Fibroblast of gingiva (primary cell): ENCODE data around the gene PDCL2.
A peak's percentile ranks its signal among the peaks of the same experiment; 100 is the strongest.
"Not testable (repeated sequence)": the region's sequence is repeated elsewhere in the genome, so short reads cannot be mapped to it uniquely, and the experiment has no call there.

Experiments used
- DNase-seq: peaks from one replicate; pipeline ENCODE4 v3.0.0-alpha.2; 2011; ENCODE audit warnings: low read depth

The PDCL2 gene, protein sequence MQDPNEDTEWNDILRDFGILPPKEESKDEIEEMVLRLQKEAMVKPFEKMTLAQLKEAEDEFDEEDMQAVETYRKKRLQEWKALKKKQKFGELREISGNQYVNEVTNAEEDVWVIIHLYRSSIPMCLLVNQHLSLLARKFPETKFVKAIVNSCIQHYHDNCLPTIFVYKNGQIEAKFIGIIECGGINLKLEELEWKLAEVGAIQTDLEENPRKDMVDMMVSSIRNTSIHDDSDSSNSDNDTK

DNA sequence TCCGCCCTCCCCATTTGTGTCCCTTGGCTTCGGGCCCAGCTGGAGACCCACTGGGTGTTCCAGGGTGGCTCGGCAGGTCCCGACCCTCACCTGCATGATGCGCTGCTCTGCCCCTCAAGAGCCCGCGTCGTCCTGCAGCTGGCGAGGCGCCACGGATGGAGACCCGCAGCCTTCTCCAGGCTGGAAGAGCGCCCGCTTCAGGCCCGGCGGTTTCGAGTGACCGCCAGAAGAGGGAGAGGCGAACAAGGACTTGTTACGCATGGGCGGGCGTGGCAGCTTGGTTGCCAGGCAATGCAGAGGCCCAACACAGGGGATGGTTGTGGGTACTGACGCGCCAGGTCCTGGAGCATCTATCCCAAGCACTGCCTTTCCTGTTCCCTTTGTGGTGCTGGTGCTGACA, at the start of gene PDCL2:
TSS of gene PDCL2 (minus strand) at position 232 of the 400 bp plus-strand sequence. CDS start at position 96, 136 bp downstream.
- no peak for DNase-seq

DNA sequence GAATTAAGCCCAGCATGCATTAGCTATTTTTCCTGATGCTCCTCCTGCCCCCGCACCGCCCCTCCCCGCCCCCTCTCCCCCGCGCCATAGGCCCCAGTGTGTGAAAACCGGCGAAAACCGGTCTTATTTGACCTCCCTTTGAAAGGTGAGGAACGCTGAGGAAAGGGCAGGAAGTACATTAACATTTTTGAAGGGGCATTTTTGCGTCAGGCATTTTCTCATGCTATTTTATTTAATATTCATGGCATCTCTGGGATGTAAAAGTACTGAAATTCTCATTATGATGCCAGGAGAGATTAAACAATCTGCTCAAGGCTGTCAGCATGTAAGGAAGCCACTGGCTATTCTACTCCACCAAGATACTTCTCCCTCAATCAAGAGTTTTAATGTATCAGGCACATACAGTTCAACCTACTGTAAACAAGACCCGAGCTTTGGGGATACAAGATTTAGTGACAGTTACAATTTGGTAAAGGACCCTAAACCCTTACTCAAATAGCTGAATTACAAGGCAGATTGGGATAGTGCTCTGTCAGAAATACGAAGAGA, 45.3 kb upstream of the PDCL2 start:
- no peak for DNase-seq

DNA sequence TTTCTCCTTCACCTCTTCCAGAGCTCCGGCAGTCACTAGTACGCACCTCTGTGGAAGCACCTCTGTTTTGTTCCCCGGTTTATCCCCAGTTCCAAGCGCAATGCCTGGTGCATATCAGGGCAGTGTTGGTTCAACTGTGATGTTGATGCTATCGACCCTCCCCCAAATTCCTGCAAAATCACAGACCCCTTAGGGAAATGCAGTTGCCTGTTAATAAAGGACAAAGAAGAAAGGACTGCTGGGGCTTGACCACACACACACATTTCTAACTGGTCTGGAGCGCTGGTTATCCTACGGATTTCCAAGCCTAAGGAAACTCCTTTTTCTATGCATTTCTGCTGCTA, 44.6 kb upstream of the PDCL2 start:
- no peak for DNase-seq

DNA sequence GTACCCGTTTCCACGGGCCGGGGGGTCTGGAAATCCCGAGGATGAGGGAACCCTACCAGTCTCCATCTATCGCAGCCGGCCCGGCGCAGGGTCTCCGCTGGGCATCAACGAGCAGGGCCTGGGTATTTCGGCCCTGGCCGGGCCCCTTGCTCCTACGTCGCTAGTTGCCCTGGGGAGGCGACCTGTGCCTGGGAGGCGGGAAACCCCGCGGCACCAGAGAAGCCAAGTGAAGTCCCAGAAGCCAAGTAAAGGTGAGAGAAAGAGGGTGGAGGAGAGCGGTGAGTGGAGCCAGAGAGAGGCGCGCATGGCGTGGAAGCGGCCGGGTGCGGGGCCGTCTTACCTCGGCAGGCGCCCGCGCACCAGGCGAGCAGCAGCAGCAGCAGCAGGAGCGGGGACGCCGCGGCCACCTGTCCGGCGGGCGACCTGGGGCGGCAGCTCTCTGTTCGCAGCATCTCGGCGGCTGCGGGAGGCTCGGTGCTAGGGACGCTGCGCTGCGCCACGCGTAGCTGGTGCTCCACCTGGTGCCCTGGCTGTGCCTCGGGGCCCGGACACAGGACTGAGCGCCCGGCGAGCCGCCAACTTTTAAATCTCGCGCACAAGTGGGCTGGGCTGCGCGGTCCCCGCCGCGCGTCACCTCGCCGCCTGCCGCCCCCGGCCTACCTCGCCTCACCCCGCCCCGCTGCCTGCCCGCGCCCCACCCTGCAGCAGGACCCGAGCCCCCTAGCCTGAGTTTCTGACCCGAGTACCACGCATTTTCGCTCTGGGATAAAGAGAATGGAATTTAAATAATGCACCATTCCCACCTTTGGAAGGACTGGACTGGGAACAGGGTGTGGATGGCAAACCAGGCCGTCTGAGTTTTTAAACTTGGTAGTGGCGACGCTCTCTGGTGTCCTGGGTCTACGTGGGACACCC, 44.0 kb upstream of the PDCL2 start, which contains the start of gene NMU:
TSS of gene NMU (minus strand) at position 558 of the 915 bp plus-strand sequence. CDS start at position 452, 106 bp downstream.
- no peak for DNase-seq

DNA sequence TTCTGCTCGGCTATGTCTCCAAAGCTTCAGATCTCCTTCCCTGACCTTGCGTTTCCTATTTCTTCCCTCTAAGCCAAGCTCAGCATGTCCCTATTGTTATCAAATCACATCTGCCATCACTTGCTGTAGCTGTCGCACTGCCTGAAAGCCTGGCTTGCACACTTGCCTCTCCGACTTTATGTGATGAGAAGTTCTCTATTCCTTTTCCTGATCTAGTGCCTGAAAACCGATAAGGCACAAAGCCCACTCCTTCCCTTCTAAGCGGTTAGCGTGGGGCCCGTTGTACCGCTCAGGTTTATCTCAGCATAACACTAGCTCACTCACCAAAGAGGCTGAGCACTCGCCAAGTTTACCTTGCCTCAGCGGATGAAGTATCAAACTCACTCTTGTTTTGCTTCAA, 43.2 kb upstream of the PDCL2 start:
- DNase-seq, result no peak

DNA sequence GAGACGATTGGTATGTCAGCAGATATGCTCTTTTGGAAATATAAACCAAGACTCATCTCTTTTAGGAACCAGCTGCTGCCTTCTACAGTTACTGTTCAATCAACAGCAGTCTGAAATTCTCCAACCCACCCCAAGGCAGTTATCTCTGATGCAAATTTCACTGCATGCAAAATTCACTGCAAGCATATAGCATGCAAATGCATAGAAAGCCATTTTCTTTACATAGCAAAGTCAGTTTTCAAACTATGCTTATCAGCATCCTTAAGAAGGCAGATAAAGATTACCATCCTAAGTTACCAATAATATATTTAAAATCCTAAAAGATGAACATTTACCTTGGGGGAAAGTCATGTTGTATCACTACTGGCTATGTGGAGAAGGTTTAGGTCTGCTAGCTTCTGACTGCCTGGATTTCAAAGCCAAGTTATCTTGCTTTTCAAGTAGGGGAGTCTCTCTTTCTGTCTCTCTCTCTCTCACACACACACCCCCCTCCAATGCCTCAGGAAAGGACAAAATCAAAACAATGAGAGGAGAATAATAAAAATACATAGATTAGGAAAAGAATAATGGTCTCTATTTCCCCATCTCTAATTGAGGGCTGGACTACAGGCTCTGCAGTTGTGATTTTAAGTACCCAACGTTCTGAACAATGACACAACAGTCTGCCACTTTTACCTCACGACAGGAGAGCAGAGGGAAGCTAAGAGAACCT, 42.5 kb upstream of the PDCL2 start:
- DNase-seq, result no peak

DNA sequence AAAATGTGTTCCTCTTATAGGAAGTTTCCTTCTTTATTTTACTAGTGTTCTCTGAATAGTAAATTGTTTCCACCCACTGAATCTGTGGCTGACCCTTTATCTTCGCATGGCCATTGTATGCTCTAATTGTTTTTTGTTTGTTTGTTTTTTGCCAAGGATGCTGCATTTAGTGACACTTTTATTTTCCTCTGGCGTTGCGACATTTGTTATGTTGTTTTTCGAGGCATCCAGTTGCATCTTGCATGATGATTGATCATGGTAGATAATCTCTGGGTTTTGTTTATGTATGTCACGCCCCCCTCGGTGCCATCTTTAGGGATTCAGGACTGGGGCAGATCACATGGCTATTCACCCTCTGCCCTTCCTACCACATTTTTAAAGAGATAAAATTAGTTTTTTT, 41.9 kb upstream of the PDCL2 start:
- DNase-seq, result no peak

DNA sequence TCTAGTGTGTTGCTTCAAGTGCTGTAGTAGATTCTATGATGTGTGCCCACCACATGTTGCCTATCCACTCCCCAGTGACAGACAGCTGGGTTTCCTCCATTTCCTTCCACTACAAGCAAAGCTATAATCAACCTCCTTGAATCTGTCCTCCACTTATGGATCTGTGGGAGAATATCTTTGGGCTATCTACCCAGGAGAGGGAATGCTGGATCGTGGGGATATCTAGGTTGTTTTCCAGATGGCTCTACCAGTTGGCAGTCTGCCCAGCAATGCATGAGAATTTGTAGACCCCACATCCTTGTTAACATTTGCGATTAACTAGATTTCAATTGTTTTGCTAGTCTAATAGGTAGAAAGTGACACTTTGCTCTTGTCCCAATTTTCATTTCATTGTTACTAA, 33.8 kb upstream of the PDCL2 start:
- no peak for DNase-seq

DNA sequence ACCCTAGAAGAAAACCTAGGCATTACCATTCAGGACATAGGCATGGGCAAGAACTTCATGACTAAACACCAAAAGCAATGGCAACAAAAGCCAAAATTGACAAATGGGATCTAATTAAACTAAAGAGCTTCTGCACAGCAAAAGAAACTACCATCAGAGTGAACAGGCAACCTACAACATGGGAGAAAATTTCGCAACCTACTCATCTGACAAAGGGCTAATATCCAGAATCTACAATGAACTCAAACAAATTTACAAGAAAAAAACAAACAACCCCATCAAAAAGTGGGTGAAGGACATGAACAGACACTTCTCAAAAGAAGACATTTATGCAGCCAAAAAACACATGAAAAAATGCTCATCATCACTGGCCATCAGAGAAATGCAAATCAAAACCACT, 32.0 kb upstream of the PDCL2 start:
- DNase-seq, result not testable (repeated sequence)

DNA sequence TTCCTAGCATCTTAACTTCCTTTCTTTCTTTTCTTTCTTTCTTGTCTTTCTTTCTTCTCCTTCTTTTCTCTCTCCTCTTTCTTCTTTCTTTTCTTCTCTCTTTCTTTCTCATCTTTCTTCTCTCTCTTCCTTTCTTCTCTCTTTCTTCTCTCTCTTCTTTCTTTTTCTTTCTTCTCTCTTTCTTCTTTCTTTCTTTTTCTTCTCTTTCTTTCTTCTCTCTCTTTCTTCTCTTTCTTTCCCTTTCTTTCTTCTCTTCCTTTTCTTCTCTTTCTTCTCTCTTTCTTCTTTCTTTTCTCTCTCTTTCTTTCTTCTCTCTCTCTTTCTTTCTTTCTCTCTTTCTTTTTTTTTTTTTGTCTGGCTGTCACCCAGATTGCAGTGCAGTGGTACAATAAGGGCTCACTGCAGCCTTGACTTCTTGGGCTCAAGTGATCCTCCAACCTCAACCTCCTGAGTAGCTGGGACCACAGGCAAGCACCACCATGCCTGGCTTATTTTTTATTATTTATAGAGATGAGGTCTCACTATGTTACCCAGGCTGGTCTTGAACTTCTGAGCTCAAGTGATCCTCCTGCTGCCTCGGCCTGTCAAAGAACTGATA, 26.6 kb upstream of the PDCL2 start:
- no peak for DNase-seq

DNA sequence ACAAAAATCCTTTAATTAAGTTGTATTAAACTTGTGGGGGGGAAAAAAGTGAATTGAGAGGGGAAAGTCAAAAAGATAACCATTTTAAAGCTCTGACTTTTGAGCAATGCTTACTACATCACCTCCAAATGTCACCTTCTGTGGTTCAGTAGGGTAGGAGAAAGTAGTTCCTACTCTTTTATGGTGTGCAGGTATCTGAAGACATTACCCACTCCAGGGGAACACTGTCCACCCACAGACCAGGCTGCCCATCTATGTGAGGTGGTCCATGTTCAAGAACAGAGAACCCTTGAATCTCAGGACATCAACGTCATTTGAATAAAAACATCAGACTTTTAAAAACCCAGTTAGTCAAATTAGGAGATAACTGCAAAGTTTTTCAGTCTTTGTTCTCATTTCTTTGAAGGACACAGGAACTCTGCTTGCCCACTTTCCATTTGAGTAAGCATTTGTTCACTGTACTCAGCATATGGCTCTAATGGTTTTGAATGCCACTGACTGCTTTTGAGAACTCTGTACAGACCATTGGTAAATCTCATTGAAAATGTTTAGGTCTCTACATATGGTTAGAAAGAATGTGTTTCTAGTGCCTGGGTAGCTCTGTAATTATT, 25.6 kb upstream of the PDCL2 start:
- DNase-seq, result no peak

DNA sequence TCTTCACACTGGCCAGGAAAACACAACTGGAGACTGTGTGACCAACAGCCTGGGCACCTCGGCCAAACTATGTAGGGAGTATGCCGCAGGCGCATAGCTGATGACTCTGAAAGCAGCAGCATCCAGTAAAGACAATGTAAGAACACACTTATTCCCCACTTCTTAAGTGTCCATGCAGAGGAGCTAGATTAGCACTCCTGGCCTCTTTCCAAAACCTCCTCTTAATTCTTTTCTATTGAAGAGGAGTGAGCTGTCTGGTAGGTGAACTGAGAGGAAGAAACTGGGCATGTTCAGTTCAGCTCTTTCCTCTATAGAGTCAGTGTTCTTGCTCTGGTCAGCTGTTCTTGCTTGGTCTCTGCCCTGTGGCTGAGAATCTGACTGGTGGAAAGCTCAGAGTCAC, 23.0 kb upstream of the PDCL2 start:
- no peak for DNase-seq

DNA sequence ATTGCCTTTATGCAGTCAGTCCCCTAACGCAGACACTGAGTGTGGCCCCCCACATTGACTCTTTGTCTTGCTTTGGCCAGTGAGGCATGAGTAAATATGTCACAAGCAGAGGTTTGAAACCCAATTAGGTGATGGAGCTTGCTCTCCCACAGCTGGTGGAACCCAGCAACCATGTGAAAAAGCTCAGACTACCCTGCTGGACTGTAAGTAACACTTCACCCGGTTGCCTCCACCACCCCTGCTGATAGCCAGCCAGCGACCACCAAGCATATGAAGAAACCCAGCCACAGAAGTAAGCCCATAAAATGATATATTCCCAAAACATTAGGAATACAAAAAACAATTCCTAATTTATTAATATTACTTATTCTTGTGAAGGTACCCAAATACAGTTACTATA, 21.6 kb upstream of the PDCL2 start:
- no peak for DNase-seq

DNA sequence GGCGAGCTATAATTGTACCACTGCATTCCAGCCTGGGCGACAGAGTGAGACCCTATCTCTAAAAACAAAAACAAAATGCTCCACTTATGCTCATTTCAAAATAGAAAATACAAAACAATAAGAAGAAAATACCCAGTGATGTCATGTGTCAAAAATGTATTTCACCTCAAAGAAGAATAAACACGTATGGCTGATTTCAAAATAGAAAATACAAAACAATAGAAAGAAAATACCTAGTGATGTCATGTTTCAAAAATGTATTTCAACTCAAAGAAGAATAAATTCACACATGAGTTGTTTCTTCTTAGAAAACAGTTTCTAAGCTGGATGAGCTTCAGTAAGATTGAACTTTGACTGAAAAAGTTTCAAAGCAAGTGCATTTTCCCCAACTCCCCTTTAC, 20.3 kb upstream of the PDCL2 start:
- DNase-seq, result no peak

DNA sequence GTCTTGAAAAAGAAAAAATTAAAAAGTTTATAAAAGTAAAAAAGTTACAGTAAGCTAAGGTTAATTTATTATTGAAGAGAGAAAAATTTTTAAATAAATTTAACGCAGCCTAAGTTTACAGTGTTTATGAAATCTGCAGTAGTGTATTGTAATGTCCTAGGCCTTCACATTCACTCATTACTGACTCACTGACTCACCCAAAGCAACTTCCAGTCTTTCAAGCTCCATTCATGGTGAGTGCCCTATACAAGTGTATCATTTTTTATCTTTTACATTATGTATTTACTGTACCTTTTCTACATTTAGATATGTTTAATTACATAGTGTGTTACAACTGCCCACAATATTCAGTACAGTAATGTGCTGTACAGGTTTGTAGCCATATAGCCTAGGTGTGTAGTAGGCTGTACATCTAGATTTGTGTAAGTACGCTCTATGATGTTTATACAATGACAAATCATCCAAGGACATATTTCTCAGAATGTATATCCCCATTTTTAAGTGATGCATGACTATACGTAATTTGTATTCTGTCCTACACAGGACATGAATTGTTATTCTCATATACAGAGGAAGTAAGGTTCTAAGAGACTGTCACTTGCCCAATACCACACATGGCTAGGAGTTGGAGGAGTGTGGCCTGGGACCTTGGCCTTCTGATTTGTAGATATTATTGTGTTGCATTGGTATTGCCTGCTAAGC, 19.5 kb upstream of the PDCL2 start:
- no peak for DNase-seq

DNA sequence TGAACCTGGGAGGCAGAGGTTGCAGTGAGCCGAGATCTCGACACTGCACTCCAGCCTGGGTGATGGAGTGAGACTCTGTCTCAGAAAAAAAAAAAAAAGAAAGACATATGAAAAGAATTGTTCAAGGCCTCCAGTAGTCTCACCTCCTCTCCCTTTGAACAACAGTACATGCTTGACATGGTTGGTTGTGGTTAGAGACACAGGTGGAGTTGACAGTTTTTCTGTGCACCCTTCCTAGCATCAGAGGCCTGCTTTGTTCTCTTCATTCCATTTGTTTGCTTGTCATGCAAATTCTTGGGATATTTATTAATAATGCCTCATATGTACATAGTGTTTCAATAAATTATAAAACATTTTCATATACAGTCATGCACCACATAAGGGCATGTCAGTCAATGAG, 18.3 kb upstream of the PDCL2 start:
- DNase-seq, result no peak

DNA sequence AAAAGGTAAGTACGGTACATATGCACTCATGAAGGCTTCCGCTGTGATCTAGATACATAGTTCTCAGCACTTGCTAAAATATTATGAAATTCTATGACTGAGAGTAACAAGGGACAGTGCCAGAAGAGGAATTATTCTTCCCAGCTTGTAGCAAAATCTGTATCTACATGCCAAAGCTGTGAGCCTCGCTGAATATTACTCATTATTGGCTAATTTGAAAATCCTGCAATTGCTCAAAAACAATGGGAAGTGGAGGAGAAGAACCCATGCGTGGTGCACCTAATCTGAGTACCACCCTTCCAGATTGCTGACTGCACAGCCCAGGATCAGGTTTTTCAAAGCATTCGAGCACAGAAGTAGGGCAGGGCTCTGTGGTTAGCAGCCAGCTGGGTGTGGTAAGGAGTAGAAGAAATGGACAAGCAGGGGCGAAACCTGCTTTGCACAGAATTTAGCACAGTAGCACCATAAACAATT, 17.4 kb upstream of the PDCL2 start:
- DNase-seq, result peak; percentile 49

DNA sequence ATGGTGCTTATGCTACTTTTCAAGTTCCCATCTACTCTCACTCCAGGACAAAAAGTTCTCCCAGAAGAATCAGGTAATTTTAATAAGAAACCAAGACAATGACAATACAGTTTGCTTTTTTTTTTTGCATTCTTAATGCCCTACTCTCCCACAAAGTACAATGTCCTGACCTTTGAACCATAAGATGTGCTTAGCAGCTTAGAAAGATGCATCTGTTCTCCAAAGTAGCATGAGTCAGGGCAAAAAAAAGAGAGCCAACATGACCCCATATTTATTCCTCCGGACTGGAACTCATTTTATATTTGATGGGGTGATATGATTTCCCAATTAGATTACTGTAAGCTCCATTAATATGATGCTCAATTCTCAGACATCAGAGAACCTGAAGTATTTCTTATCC, 16.5 kb upstream of the PDCL2 start:
- no peak for DNase-seq

DNA sequence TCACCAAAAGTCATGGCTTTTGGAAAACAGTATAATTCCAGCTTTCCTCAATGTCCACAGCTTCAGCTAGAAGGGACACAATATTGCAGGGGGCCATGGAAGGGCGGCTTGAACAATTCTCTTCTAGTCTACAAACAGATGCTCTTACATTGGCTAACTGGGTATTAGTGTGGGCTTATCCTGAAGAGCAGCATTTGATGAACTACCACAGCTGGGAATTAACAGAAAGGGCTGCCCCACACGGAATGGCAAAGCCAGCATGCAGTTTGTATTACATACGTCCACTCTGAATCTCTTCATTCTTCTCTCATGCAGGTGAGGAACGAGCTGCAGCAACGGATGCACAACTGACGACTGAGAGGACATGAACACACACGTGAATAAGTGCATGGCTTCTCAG, 13.0 kb upstream of the PDCL2 start:
- DNase-seq, result no peak

DNA sequence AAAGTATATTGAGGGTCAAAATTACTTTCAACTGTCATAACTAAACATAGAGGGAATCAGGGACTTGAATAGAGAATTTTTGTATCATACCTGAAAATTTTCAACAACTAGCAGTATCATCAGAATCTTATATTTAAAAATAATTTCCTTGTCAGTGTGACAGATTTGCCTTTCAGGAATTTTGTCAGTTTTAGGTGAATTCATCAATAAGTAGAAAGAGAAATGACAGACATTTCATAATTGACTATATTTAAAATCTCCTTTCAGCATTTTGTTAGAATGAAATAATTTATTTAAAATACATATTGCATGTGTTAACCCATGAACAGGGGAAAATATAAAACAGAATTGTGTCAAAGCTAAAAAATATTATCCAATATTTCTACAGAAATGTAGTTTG, 8.6 kb upstream of the PDCL2 start:
- no peak for DNase-seq

DNA sequence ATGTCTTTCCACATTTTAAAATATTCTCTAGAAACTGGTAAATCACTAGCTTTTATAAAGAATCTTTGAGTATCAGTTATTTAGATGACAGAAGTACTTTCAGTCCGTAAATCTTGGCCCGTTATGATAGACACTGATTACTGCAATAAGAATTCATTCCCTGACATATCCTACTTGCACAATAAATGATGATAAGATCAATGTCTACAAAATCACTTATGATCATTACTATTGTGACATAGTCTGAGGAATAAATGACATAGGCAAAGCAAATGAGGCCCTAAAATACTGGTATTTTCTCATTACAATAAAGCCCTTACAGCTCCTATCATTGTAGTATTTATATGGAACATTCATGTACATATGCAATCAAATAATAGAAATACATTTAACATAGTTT, 6.6 kb upstream of the PDCL2 start:
- no peak for DNase-seq
